Neural progenitor cell (in vitro differentiated cells): ENCODE measurements around the gene DNAJB11. TPM values are rescaled to one million over a fixed set of nuclear protein-coding genes. Genes with fewer than 3 reads are reported as not detected.

Experiments
- DNase-seq: peaks from one replicate; pipeline ENCODE4 v3.0.0-alpha.2; 2016; ENCODE audit warnings: low spot score
- H2AFZ ChIP-seq: fragments of 200-600 bp; sonication (generic); replicated peaks from 2 replicates; pipeline ENCODE4 v1.6.1; 2016; ENCODE audit warnings: antibody characterized with exemption
- H3F3A ChIP-seq: fragments of 200-600 bp; sonication (generic); 2 replicates; pipeline ENCODE4 v1.6.1; 2016; ENCODE audit warnings: antibody characterized with exemption, low read depth
- H3K27ac ChIP-seq: fragments of 200-600 bp; sonication (generic); 2 replicates; pipeline ENCODE4 v1.5.1; 2016; ENCODE audit warnings: mild to moderate bottlenecking
- H3K27me3 ChIP-seq: fragments of 200-600 bp; sonication (generic); 2 replicates; pipeline ENCODE4 v1.6.1; 2016; ENCODE audit warnings: mild to moderate bottlenecking, moderate library complexity
- H3K36me3 ChIP-seq: fragments of 200-600 bp; sonication (generic); 2 replicates; pipeline ENCODE4 v1.5.1; 2016
- H3K4me1 ChIP-seq: fragments of 200-600 bp; sonication (generic); 2 replicates; pipeline ENCODE4 v1.6.1; 2016; ENCODE audit warnings: mixed run types
- H3K4me2 ChIP-seq: fragments of 200-600 bp; sonication (generic); 2 replicates; pipeline ENCODE4 v1.6.1; 2016
- H3K4me3 ChIP-seq: fragments of 200-600 bp; sonication (generic); 2 replicates; pipeline ENCODE4 v1.5.1; 2016
- H3K79me2 ChIP-seq: fragments of 200-600 bp; sonication (generic); 2 replicates; pipeline ENCODE4 v1.6.1; 2016; ENCODE audit warnings: low read depth
- H3K9ac ChIP-seq: fragments of 200-600 bp; sonication (generic); 2 replicates; pipeline ENCODE4 v1.6.1; 2016
- H3K9me3 ChIP-seq: fragments of 200-600 bp; sonication (generic); 2 replicates; pipeline ENCODE4 v1.5.1; 2016; ENCODE audit warnings: low read depth
- H4K20me1 ChIP-seq: fragments of 200-600 bp; sonication (generic); 2 replicates; pipeline ENCODE4 v1.6.1; 2016; ENCODE audit warnings: low read depth
- H3K27ac Mint-ChIP-seq: 3 replicates; pipeline ENCODE4 v1.8.0; 2021; ENCODE audit warnings: mixed read lengths
- H3K27me3 Mint-ChIP-seq: 2 replicates; pipeline ENCODE4 v1.8.0; 2022; ENCODE audit warnings: low read depth, mild to moderate bottlenecking, inconsistent platforms, moderate library complexity, mixed read lengths; ENCODE audit not compliant: insufficient read depth
- H3K36me3 Mint-ChIP-seq: 3 replicates; pipeline ENCODE4 v1.8.0; 2021; ENCODE audit warnings: mixed read lengths
- H3K4me1 Mint-ChIP-seq: 3 replicates; pipeline ENCODE4 v1.8.0; 2021; ENCODE audit warnings: mixed read lengths
- H3K4me3 Mint-ChIP-seq: 3 replicates; pipeline ENCODE4 v1.8.0; 2021; ENCODE audit warnings: mild to moderate bottlenecking, moderate library complexity, mixed read lengths
- H3K9me3 Mint-ChIP-seq: 3 replicates; pipeline ENCODE4 v1.8.0; 2020; ENCODE audit warnings: mixed read lengths
- CTCF ChIP-seq: fragments of 200-600 bp; sonication (generic); IDR thresholded peaks from 2 replicates; pipeline ENCODE4 v1.5.1; 2017; ENCODE audit warnings: antibody characterized with exemption, mild to moderate bottlenecking
- EZH2 ChIP-seq: fragments of 200-600 bp; sonication (generic); IDR thresholded peaks from 2 replicates; pipeline ENCODE4 v1.6.1; 2017; ENCODE audit warnings: antibody characterized with exemption, mild to moderate bottlenecking, moderate library complexity
- EZH2phosphoT487 ChIP-seq: fragments of 200-600 bp; sonication (generic); IDR thresholded peaks from 2 replicates; pipeline ENCODE4 v1.6.1; 2017; ENCODE audit warnings: antibody characterized with exemption
- total RNA-seq: library from RNA; depleted of rRNA; stranded (reverse); fragments of >200 nt; gene quantifications from 2 replicates; pipeline ENCODE4 v1.2.3, GENCODE V29; 2015; ENCODE audit warnings: low replicate concordance

The DNAJB11 gene
- total RNA-seq, 1 donor from 2014 or later = 73.0 TPM

GRCh38 chr3:186523434-186523833 is 47.1 kb upstream of the DNAJB11 start:
- Histone ChIP-seq H3K4me1 (peaks cover 33% of the 10 kb centered on the region), H3K36me3 (no peaks in the 10 kb centered on the region), H3K79me2 (no peaks in the 10 kb centered on the region), H3K27ac (no peak overlapping the region), H3K9ac (no peak overlapping the region), H2AFZ (no peak overlapping the region), H3K4me3 (no peak overlapping the region), H3K27me3 (no peaks in the 10 kb centered on the region), H4K20me1 (no peaks in the 10 kb centered on the region), H3K4me2 (no peak overlapping the region), H3F3A (peaks cover 9% of the 10 kb centered on the region), H3K9me3 (no peaks in the 10 kb centered on the region)
- Mint-ChIP-seq H3K27ac (peak overlapping the region; percentile 64), H3K4me1 (peaks cover 63% of the 10 kb centered on the region), H3K9me3 (peaks cover 15% of the 10 kb centered on the region), H3K36me3 (no peaks in the 10 kb centered on the region), H3K4me3 (peak overlapping the region; percentile 1), H3K27me3 (peaks cover 7% of the 10 kb centered on the region)
- DNase-seq = no peak
- no peak for TF ChIP-seq EZH2
- no peak for TF ChIP-seq EZH2phosphoT487
- TF ChIP-seq CTCF = no peak

- no peak overlapping the region for H3K27ac ChIP-seq
- peaks cover 21% of the 10 kb centered on the region for H3K9me3 Mint-ChIP-seq
- TF ChIP-seq CTCF (no peak), EZH2phosphoT487 (no peak), EZH2 (no peak)
- no peaks in the 10 kb centered on the region for H4K20me1 ChIP-seq
- no peak overlapping the region for H2AFZ ChIP-seq
- H3K27ac Mint-ChIP-seq = no peak overlapping the region
- no peaks in the 10 kb centered on the region for H3K9me3 ChIP-seq
- no peaks in the 10 kb centered on the region for H3K79me2 ChIP-seq
- H3K4me2 ChIP-seq = no peak overlapping the region
- H3K27me3 ChIP-seq = no peaks in the 10 kb centered on the region
- peaks cover 9% of the 10 kb centered on the region for H3F3A ChIP-seq
- peaks cover 10% of the 10 kb centered on the region for H3K27me3 Mint-ChIP-seq
- H3K4me1 ChIP-seq = peaks cover 33% of the 10 kb centered on the region
- no peak for DNase-seq
- H3K9ac ChIP-seq = no peak overlapping the region
- peaks cover 3% of the 10 kb centered on the region for H3K36me3 Mint-ChIP-seq
- H3K36me3 ChIP-seq = no peaks in the 10 kb centered on the region
- no peak overlapping the region for H3K4me3 Mint-ChIP-seq
- peaks cover 65% of the 10 kb centered on the region for H3K4me1 Mint-ChIP-seq
- H3K4me3 ChIP-seq = no peak overlapping the region
Measured at GRCh38 chr3:186524616-186525015, 45.9 kb upstream of the DNAJB11 start.

GRCh38 chr3:186525369-186526255 is 44.9 kb upstream of the DNAJB11 start:
- H3K4me3 Mint-ChIP-seq = no peak overlapping the region

More at GRCh38 chr3:186525369-186526255, 44.9 kb upstream of the DNAJB11 start:
- Histone ChIP-seq H3K4me3 (no peak overlapping the region), H3K36me3 (no peaks in the 10 kb centered on the region), H3K79me2 (no peaks in the 10 kb centered on the region), H3K9me3 (no peaks in the 10 kb centered on the region), H3F3A (peaks cover 13% of the 10 kb centered on the region), H3K27me3 (no peaks in the 10 kb centered on the region), H4K20me1 (no peaks in the 10 kb centered on the region), H3K4me2 (no peak overlapping the region), H3K27ac (no peak overlapping the region), H3K4me1 (peaks cover 38% of the 10 kb centered on the region), H2AFZ (no peak overlapping the region), H3K9ac (no peak overlapping the region)
- no peak for DNase-seq
- Mint-ChIP-seq H3K9me3 (peaks cover 21% of the 10 kb centered on the region), H3K27ac (no peak overlapping the region), H3K27me3 (peaks cover 10% of the 10 kb centered on the region), H3K4me1 (peaks cover 65% of the 10 kb centered on the region), H3K36me3 (peaks cover 3% of the 10 kb centered on the region)
- TF ChIP-seq EZH2 = no peak
- no peak for TF ChIP-seq EZH2phosphoT487
- TF ChIP-seq CTCF = no peak
